Neuron (in vitro differentiated cells): ENCODE results near the gene LIMS2.
A peak's percentile ranks its signal among the peaks of the same experiment; 100 is the strongest.

Source experiments
- H2AFZ ChIP-seq: one replicate; pipeline ENCODE4 v1.6.1; 2013; ENCODE audit warnings: low read depth, mild to moderate bottlenecking, inconsistent platforms, low read length, moderate library complexity
- H3K27me3 ChIP-seq: one replicate; pipeline ENCODE4 v1.6.1; 2013; ENCODE audit warnings: low read length; ENCODE audit not compliant: insufficient read depth
- H3K36me3 ChIP-seq: one replicate; pipeline ENCODE4 v1.6.1; 2013; ENCODE audit warnings: low read length; ENCODE audit not compliant: insufficient read depth
- H3K4me1 ChIP-seq: one replicate; pipeline ENCODE4 v1.6.1; 2013; ENCODE audit warnings: low read length; ENCODE audit not compliant: insufficient read depth
- H3K4me3 ChIP-seq: 2 replicates; pipeline ENCODE4 v1.5.1; 2013; ENCODE audit warnings: mild to moderate bottlenecking, low read length, moderate library complexity
- H3K9me3 ChIP-seq: one replicate; pipeline ENCODE4 v1.6.1; 2013; ENCODE audit warnings: low read length

LIMS2 gene

DNA sequence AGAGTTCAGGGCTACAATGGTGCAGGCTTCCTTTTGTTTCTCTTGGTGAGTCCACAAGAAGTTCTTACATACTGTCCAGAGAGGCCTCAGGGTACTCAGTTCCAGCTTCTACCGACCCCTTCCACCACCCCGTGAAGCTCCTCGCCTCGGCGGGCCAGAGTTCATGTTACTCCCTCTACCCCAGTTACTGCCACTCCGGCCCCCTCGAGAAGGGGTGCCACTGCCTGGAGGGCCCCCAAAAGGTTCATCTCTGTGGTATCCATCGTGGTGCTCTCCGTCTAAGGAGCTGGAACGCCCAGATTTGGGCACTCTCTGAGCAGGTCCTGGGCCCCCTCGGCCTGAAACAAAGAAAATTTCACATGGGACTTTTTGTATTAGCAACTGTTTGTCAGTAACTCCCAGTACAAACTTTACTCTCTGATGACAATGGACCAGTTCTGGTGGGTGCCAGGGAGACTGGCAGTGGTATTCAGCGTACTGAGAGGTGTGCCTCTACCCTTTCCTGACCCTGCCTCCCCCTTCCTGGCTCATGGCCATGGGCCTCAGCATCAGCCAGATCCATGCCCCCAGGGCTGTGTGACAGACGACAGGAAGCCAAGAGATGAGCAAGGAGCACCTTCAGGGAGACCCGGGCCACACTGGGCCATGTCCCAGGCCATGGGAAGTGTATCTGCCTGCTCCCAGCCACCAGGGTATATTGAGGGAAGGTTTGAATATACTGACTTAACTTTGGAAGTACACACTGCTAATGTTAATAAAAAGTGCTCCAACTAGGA is 31.1 kb upstream of the LIMS2 start:
- Histone ChIP-seq H3K9me3 (peaks cover 5% of the 10 kb centered on the region), H3K4me3 (no peak overlapping the region), H3K27me3 (no peaks in the 10 kb centered on the region), H2AFZ (no peak overlapping the region), H3K36me3 (peaks cover 63% of the 10 kb centered on the region), H3K4me1 (peaks cover 6% of the 10 kb centered on the region)

DNA sequence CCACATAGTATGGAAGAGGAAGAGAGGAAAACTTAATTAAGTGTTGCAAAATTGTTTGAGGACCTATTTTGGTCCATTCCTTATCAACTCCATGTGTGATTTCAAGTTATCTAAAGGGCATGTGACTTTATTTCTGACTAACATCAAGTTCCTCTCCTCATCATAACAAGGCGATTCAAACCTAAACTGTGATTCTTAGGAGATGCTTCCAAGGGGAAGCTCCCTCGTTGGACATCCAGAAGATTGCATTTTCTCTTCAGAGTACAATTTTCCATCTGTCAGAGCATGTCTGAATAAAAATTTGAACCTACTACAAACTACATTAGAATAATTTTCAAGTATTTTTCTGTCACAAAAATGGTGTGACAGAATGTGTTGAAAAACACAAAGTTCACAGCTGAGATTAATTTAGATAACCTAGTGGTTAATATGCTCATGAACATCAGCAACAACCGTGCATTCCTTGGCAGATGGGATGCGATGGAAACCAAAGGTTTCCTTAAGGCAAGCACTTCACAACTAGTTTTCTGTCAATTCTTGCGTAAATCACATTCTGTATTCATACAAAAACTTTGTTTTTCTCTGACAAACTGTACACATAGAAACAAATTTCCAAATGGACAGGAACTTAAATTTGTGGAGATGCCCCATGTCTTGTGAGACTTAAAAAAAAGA is 30.2 kb upstream of the LIMS2 start:
- Histone ChIP-seq H3K9me3 (peaks cover 5% of the 10 kb centered on the region), H3K4me3 (no peak overlapping the region), H2AFZ (no peak overlapping the region), H3K4me1 (peaks cover 9% of the 10 kb centered on the region), H3K27me3 (no peaks in the 10 kb centered on the region), H3K36me3 (peaks cover 63% of the 10 kb centered on the region)

DNA sequence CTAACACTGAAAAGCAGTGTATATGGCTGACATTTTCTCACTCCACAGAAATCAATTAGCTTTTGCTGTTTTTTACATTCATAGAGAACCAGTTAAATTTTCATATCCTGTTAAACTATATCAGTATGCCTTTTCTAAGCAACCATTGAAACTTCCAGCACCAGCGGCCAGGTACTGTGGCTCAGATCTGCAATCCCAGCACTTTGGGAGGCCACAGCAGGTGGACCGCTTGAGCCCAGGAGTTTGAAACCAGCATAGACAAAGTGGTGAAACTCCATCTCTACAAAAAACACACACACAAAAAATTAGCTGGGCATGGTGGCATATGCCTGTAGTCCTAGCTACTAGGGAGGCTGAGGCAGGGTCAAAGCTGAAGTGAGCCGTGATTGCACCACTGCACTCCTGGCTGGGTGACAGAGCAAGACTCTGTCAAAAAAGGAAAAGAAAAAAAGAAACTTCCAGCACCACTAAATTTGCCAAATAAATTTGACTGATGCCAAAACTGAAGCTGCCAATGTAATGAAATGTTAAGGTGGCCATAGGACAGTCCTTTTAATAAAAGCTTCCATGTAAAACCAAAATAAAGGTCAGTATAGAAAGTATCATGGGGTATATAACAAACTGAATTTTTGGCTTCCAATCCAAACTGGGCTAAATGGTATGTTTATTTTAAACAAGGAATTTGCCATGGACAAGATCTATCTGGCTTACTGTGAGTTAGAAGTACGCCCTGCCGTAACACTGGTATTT is 29.5 kb upstream of the LIMS2 start:
- Histone ChIP-seq H3K36me3 (peaks cover 61% of the 10 kb centered on the region), H3K4me1 (peaks cover 12% of the 10 kb centered on the region), H3K27me3 (no peaks in the 10 kb centered on the region), H3K9me3 (peaks cover 5% of the 10 kb centered on the region), H2AFZ (no peak overlapping the region), H3K4me3 (no peak overlapping the region)

DNA sequence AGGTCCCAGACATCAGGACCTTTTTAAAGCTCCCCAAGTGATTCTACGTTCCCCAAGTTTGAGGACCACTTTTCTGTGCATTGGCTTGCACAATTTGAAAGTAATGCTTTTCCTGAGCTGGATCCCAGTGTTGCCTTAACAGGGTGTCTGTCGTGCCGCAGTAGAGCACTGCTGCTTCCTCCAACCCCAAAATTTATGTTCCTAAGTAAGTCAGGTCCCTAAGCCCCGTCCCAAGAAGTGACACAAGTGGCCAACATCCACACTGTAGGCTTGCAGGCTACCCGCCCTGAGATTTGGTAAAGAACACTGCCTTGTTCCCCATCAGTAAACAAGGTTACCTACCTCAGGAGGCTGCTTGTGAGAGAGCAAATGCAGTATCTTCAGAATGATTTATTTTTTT is 28.0 kb upstream of the LIMS2 start:
- Histone ChIP-seq H3K9me3 (peaks cover 5% of the 10 kb centered on the region), H2AFZ (no peak overlapping the region), H3K27me3 (no peaks in the 10 kb centered on the region), H3K36me3 (peaks cover 46% of the 10 kb centered on the region), H3K4me1 (peaks cover 12% of the 10 kb centered on the region), H3K4me3 (no peak overlapping the region)

DNA sequence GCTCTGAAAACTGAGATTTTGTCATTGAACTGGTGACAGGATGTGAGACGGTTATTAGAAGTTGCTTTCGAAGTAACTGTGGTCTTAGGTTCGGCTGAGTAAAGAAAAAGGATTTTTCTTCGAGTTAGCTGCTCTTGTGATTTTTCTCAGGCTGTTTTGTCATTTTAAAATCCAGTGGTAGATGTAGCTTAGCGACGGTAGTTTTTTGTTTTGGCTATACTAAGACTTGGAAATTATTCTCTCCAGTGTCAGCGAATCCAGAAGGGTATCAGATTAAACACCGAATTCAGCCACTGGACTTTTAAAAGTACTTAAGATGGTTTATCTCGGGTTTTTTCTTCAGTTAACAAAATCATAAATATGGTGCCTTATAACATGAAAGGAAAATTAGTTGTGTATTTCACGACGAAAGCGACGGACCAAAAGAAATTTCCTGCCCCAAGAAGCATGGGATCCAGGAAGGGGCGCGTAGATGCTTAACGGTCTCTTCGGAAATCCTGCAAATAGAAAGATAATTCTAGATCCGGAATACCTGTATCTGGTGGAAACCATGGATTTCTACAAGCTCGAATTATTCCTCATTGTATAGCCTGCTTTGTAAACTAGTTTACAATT is 27.2 kb upstream of the LIMS2 start:
- H3K4me1 ChIP-seq: peaks cover 12% of the 10 kb centered on the region
- H3K4me3 ChIP-seq: peak overlapping the region; percentile 86
- H3K36me3 ChIP-seq: peaks cover 38% of the 10 kb centered on the region

DNA sequence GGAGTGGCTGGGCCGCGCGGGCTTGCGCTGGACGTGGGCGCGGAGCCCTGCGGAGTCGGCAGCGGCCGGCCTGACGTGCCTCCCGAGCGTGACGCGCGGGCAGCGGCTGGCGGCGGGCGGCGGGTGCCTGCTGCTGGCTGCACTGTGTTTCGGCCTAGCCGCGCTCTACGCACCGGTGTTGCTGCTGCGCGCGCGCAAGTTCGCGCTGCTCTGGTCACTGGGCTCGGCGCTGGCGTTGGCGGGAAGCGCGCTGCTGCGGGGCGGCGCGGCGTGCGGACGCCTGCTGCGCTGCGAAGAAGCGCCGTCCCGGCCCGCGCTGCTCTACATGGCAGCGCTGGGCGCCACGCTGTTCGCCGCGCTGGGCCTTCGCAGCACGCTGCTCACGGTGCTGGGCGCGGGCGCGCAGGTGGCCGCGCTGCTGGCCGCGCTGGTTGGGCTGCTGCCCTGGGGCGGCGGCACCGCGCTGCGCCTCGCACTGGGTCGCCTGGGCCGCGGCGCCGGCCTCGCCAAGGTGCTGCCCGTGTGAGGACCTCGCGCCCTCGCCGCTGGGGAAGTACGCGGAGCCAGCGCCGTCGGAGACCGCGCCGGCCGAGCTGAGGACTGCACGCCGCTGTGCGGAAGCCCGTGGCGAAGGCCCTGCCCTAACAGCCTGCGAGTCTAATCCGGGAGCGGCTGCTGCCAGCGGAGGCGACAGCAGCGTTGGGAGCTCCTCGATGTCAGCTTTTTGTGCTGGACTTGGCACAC is 26.5 kb upstream of the LIMS2 start:
- H3K9me3 ChIP-seq: peaks cover 5% of the 10 kb centered on the region
- no peaks in the 10 kb centered on the region for H3K27me3 ChIP-seq
- peak overlapping the region; percentile 86 for H3K4me3 ChIP-seq
- H2AFZ ChIP-seq: peak overlapping the region; percentile 41
- peaks cover 12% of the 10 kb centered on the region for H3K4me1 ChIP-seq
- H3K36me3 ChIP-seq: peaks cover 33% of the 10 kb centered on the region

More for the DNA sequence above, 27.2 kb upstream of the LIMS2 start:
- H3K9me3 ChIP-seq: peaks cover 5% of the 10 kb centered on the region
- H2AFZ ChIP-seq: no peak overlapping the region
- no peaks in the 10 kb centered on the region for H3K27me3 ChIP-seq

DNA sequence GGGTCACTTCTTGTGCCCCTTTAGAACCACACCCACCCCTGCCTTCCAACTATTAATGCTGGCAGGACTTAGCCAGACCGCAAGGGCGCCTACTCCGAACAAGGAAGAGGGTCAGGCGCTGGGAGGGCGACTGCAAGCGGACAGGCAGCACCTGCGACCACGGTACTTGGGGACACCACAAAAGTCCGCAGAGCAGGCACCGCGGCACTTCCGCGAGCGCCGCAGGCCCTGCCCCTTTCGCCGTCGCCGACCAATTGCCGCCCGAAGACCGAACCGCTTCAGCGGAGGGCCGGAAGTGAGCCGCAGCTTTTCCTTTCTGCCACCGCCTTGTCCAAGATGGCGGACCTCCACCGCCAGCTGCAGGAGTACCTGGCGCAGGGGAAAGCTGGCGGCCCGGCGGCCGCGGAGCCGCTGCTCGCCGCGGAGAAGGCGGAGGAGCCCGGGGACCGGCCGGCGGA is 25.9 kb upstream of the LIMS2 start, which contains the start of gene SFT2D3:
TSS of gene SFT2D3 (plus strand) at position 305 of the 458 bp plus-strand sequence. CDS start at position 337, 32 bp downstream.
- H3K36me3 ChIP-seq: peaks cover 27% of the 10 kb centered on the region
- peak within 1 kb of the TSS; percentile 41 for H2AFZ ChIP-seq
- no peaks in the 10 kb centered on the region for H3K27me3 ChIP-seq
- peak within 1 kb of the TSS; percentile 86 for H3K4me3 ChIP-seq
- H3K4me1 ChIP-seq: peaks cover 12% of the 10 kb centered on the region
- peaks cover 5% of the 10 kb centered on the region for H3K9me3 ChIP-seq

DNA sequence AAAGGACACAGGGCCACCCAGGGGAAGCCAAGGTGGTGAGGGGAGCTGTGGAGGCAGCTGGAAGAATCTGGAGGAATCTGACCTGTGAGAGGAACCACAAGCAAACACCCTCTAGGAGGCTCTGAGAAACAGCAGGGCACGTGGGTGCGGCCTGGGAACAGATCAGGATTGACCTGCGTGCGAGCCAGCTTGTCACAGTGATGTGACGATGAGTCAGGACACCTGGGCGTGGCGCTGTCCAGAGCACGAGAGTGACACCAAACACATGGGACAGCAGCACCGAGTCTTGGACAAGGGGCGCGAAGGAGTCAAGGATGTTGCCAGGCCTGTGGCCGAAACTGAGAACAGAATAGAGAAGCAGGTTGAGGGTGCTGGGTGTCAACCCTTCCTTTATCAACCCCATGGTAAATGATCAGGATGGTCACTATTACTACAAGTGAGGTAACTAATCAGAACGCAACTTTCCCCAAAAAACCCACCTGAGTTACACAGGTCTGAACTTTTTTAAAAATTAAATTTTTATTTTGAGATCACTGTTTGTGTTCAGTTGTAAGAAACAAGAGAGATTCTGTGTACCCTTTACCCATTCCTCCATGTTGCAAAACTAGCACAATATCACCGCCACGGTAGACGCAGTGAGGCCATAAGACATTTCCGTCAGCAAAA is 25.3 kb upstream of the LIMS2 start:
- Histone ChIP-seq H3K4me3 (peak overlapping the region; percentile 86), H3K27me3 (no peaks in the 10 kb centered on the region), H2AFZ (peak overlapping the region; percentile 41), H3K36me3 (peaks cover 23% of the 10 kb centered on the region), H3K4me1 (peaks cover 12% of the 10 kb centered on the region), H3K9me3 (peaks cover 5% of the 10 kb centered on the region)

DNA sequence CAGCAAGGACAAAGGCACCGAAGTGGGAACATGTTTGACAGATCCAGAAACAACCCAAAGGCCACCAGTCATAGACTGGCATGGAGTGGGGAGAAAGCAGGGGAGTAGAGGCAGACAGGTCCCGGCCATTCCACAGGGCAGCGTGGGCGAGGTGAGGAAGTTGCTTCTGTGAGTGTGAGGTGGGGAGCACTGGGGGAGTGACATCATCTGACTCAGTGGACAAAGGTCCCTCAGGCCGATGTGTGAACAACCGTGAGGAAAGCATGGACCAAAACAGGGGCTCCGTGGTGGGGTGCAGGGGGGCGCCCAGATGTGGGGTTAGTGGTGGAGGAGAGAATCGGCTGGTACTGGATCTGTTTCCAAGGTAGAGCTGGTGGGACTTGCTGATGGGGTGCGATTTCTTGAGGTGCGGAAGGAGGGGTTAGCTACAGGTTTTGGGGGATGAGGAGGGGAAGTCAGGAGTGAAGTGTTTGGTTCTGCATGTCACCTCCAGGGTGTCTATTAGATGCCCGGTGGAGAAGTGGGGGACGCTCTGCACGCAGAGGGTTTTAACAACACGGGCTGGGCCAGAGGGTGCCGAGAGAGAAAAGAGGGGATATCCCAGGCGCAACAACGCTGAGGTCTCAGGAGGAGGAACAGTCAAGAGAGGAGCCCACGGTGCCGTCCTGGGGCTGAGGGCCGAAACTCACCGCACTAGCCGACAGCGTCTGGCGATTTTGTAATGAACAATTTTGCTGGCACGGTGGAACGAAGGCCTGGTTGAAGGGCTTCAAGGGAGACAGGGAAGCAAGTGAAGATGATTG is 23.4 kb upstream of the LIMS2 start:
- Histone ChIP-seq H3K4me3 (no peak overlapping the region), H3K27me3 (no peaks in the 10 kb centered on the region), H2AFZ (no peak overlapping the region), H3K36me3 (peaks cover 11% of the 10 kb centered on the region), H3K9me3 (peaks cover 5% of the 10 kb centered on the region), H3K4me1 (peaks cover 12% of the 10 kb centered on the region)

DNA sequence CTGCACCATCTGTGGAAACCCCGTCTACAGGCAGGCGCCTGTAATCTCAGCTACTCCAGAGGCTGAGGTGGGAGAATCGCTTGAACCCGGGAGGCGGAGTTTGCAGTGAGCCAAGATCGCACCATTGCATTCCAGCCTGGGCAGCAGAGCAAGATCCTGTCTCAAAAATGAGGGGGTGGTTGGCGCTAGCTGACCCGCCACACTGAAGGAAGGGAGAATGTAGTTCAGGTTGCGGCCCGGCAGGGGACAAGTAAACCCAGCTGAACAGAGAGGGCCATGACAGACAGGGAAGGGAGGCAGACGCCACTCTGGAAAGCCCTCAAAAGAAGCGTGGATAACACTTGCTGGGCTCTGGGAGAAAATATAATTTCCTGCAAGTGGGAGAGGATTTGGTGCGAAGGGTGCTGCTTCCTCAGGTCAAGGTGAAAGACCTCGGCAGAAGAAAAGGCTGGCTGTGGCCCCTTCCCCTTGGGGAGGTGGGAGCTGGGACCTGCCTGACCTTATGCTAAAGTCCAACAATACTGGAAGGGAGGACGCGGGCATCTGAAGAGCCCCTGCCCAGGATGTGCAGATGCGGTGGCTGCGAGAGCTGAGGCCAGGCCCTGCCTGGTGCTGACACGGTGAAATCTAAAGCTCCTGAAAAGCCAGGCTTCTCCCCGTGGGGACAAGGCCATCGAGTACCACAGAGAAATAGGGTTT is 22.3 kb upstream of the LIMS2 start:
- Histone ChIP-seq H3K9me3 (no peaks in the 10 kb centered on the region), H2AFZ (no peak overlapping the region)

More for the DNA sequence above, 22.3 kb upstream of the LIMS2 start:
- peaks cover 9% of the 10 kb centered on the region for H3K4me1 ChIP-seq
- H3K27me3 ChIP-seq: no peaks in the 10 kb centered on the region
- no peak overlapping the region for H3K4me3 ChIP-seq
- H3K36me3 ChIP-seq: peaks cover 2% of the 10 kb centered on the region
